NCI-H1105 (cell line): ENCODE results near the gene PATE4.
"Not testable (repeated sequence)": the region's sequence is repeated elsewhere in the genome, so short reads cannot be mapped to it uniquely, and the experiment has no call there.

Source experiments
- DNase-seq: peaks from one replicate; lab custom pipeline; 2025; lab: John Stamatoyannopoulos, UW

PATE4 gene

GRCh38 chr11:125833016-125833415 is at the start of gene PATE4:
PATE4 (plus strand) TSS chr11:125833316; CDS start chr11:125833360, 44 bp downstream.
- DNase-seq = no peak

GRCh38 chr11:125784678-125785077 is 48.4 kb upstream of the PATE4 start:
- DNase-seq = no peak

- DNase-seq = no peak
These were observed 45.3 kb upstream of the PATE4 start, which contains the start of gene PATE3 for GRCh38 chr11:125787827-125788226. PATE3 (plus strand) TSS chr11:125788127; CDS start chr11:125788152, 25 bp downstream.

- DNase-seq = no peak
These were observed 42.3 kb upstream of the PATE4 start for GRCh38 chr11:125790825-125791224.

- no peak for DNase-seq
These were observed 35.5 kb upstream of the PATE4 start for GRCh38 chr11:125797641-125798040.

- DNase-seq = no peak
These were observed 33.3 kb upstream of the PATE4 start for GRCh38 chr11:125799808-125800207.

GRCh38 chr11:125802387-125802786 is 30.7 kb upstream of the PATE4 start:
- no peak for DNase-seq

GRCh38 chr11:125807909-125808308 is 25.2 kb upstream of the PATE4 start:
- DNase-seq = no peak

GRCh38 chr11:125835748-125836147 is 2.6 kb downstream of the PATE4 start:
- DNase-seq = no peak

- DNase-seq = no peak
These were observed 9.3 kb downstream of the PATE4 start for GRCh38 chr11:125842321-125842948.

GRCh38 chr11:125846188-125846587 is 13.1 kb downstream of the PATE4 start:
- DNase-seq = no peak

GRCh38 chr11:125857670-125858069 is 24.6 kb downstream of the PATE4 start:
- not testable (repeated sequence) for DNase-seq

- not testable (repeated sequence) for DNase-seq
These were observed 29.7 kb downstream of the PATE4 start for GRCh38 chr11:125862786-125863185.

- DNase-seq = not testable (repeated sequence)
These were observed 32.2 kb downstream of the PATE4 start for GRCh38 chr11:125865354-125865753.

GRCh38 chr11:125869521-125869920 is 36.4 kb downstream of the PATE4 start:
- no peak for DNase-seq

GRCh38 chr11:125871391-125872137 is 38.4 kb downstream of the PATE4 start:
- peak; percentile 43 for DNase-seq

- DNase-seq = no peak
These were observed 39.0 kb downstream of the PATE4 start for GRCh38 chr11:125872138-125872491.

- no peak for DNase-seq
These were observed 40.9 kb downstream of the PATE4 start for GRCh38 chr11:125873881-125874555.

GRCh38 chr11:125874556-125875124 is 41.5 kb downstream of the PATE4 start:
- peak; percentile 82 for DNase-seq

GRCh38 chr11:125881291-125881690 is 48.2 kb downstream of the PATE4 start:
- DNase-seq = no peak

GRCh38 chr11:125883375-125883774 is 50.3 kb downstream of the PATE4 start:
- DNase-seq = no peak

- no peak for DNase-seq
These were observed 53.9 kb downstream of the PATE4 start for GRCh38 chr11:125886997-125887372.
